GM12801 (cell line): ENCODE data around the gene CLMP.

Source experiments
- CTCF ChIP-seq: IDR thresholded peaks from one replicate; pipeline ENCODE4 v1.5.1; 2011; ENCODE audit warnings: control low read depth; ENCODE audit not compliant: insufficient read length; ENCODE audit errors: extremely low read depth

The CLMP gene

DNA sequence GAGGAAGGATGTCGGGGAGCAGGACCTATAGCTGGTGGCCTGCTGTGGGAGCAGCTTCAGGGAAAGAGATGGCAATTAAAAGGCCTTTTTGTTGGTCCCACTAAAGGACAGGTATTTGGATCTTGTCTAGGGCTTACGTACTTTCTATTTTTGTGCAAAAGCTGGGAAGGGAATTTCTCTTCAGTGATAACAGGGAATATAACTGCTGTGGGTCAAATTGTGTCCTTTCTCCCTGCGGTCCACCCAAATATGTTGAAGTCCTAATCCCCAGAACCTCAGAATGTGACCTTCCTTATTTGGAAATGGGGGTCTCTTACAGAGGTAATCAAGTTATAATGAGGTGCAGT, 147.1 kb downstream of the CLMP start:
- TF ChIP-seq CTCF: no peak

DNA sequence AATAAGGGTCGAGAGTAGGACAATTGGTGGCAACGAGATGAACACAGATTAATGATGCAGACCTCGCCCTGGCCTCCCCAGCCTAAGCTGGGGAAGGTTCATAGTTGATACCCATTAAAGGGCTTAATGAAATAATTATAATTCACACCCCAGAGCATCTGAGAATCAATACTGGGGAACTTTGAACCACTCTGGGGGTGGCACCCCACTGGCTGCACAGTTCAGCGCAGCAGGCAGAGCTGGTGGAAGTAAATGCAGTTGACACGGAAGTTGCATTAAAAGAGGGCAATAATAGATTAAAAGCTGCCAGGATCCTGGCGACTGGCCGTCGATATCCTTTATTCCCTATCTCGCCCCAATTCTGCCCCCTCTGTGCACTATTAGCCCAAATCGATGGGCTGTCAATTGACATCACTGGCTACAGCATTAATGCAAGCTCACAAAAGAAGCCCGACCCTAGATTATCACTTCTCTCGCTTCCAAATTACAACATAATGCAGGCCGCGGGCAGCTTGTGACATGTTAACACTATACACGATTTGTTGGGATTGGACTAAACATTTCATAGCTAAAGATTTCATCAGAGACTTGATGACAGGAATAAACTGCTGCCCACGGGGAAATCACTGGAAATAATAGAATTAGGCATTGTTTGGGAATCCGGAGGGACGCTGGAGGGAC, 147.6 kb downstream of the CLMP start:
- TF ChIP-seq CTCF: no peak

DNA sequence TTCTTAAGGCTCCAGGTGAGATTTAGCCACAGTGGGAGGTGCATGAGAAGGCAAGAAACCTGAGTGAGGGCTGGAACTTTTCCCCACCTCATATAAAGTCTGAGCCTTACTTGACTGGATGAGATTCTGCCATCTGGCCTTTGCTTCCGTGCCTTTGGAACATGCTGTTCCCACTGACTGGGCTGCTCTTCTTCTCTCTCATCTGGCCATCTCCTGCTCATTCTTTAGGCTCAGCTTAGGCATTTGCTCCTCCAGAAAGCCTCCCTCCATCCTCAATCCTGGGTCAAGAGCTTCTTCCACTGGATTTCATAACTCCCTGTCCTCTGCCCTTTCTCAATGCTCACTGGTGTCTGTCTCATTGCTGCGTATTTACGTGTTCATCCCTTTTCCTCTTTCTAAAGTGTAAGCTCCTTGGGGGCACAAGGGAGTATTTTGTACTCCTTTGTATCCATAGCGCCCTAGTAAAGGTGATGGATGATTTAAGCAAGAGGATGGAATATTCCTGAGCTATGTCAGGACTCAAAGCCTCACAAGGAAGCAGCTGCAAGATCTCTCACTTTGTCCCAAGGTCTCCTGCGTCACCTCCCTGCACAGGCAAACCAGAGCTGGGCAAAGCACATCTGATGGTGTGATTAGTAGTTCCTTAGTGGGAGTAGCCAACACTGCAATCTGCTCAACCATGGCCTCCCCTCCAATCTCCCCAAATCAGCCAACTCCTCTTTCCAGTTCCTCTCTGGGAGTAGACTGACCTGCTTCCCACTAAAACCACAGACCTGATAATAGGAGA, 148.4 kb downstream of the CLMP start:
- TF ChIP-seq CTCF: no peak

DNA sequence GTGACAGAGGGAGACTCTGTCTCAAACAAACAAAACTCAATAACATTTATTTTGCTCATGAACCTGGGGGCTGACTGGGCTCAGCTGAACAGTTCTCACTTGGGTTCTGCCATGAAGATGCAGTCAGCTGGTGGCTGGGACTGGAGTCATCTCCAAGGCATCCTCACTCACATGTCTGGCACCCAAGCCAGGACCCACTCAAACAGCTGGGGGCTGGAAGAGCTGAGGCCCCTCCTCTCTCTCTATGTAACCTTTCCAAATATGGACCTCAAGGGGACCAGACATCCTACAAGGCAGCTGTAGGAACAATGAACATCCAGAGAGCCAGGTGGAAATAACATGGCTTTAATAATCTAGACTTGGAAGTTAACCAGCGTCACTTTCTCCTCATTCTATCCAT, 149.9 kb downstream of the CLMP start:
- no peak for TF ChIP-seq CTCF

DNA sequence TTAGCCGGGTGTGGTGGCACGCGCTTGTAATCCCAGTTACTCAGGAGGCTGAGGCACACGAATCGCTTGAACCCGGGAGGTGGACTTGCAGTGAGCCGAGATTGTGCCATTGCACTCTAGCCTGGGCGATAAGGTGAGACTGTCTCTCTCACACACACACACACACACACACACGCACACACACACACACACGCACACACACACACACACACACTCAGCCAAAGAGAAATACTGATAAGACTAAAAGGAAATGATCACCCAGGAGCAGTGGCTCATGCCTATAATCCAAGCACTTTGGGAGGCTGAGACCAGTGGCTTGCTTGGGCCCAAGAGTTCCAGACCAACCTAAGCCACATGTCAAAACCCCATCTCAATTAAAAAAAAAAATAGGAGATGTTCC, 153.9 kb downstream of the CLMP start:
- TF ChIP-seq CTCF: no peak

- no peak for TF ChIP-seq CTCF
Measured at GRCh38 chr11:123040111-123040432, 155.0 kb downstream of the CLMP start.

GRCh38 chr11:123035831-123036230, 159.2 kb downstream of the CLMP start:
- TF ChIP-seq CTCF: no peak
